Upper lobe of left lung (tissue), 4 donors: ENCODE results near the gene MEP1A.
"Not testable (repeated sequence)": the region's sequence is repeated elsewhere in the genome, so short reads cannot be mapped to it uniquely, and the experiment has no call there.

Source experiments
- EP300 ChIP-seq, 4 donors: sonication (generic); formaldehyde crosslinking; IDR thresholded peaks; one replicate each; pipeline ENCODE4 v1.5.1; 2017; ENCODE audit warnings: antibody characterized with exemption in 4 of 4, control low read depth in 2 of 4
- POLR2A ChIP-seq, 4 donors: fragments of 450-650 bp; IDR thresholded peaks; one replicate each; pipeline ENCODE4 v1.5.1; 2016 to 2017; ENCODE audit warnings: antibody characterized with exemption in 4 of 4, mild to moderate bottlenecking in 2 of 4
- POLR2AphosphoS5 ChIP-seq, 2 donors: sonication (generic); formaldehyde crosslinking; IDR thresholded peaks; one replicate each; pipeline ENCODE4 v1.5.1; 2017; ENCODE audit warnings: antibody characterized with exemption in 2 of 2
- TF ChIP-seq, protein P1 (sequence below), 6 experiments: fragments of 450-650 bp in 4 of 6; fragments of 200-600 bp in 2 of 6; sonication (generic) in 2 of 6; IDR thresholded peaks; one replicate each; pipeline ENCODE4 v1.5.1; 2016 to 2019; ENCODE audit warnings: antibody characterized with exemption in 6 of 6

DNA sequence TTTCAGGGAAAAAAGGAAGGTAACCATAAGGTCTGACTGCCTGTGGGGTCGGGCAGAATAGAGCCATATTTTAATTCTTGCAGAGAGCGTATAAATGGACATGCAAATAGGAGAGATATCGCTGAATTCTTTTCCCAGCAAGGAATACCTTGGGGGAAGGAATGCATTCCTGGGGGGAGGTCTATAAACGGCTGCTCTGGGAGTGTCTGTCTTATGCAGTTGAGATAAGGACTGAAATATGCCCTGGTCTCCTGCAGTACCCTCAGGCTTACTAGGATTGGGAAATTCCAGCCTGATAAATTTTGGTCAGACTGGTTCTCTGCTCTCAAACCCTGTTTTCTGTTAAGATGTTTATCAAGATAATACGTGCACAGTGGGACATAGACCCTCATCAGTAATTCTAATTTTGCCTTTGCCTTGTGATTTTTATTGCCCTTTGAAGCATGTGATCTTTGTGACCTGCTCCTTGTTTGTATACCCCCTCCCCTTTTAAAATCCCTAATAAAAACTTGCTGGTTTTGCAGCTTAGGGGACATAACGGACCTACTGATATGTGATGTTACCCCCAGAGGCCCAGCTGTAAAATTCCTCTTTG is 49.2 kb downstream of the MEP1A start:
- TF ChIP-seq, protein P1, sequence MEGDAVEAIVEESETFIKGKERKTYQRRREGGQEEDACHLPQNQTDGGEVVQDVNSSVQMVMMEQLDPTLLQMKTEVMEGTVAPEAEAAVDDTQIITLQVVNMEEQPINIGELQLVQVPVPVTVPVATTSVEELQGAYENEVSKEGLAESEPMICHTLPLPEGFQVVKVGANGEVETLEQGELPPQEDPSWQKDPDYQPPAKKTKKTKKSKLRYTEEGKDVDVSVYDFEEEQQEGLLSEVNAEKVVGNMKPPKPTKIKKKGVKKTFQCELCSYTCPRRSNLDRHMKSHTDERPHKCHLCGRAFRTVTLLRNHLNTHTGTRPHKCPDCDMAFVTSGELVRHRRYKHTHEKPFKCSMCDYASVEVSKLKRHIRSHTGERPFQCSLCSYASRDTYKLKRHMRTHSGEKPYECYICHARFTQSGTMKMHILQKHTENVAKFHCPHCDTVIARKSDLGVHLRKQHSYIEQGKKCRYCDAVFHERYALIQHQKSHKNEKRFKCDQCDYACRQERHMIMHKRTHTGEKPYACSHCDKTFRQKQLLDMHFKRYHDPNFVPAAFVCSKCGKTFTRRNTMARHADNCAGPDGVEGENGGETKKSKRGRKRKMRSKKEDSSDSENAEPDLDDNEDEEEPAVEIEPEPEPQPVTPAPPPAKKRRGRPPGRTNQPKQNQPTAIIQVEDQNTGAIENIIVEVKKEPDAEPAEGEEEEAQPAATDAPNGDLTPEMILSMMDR (IDR thresholded peaks at IDR 0.05), result not testable (repeated sequence)
- TF ChIP-seq POLR2A, POLR2AphosphoS5, EP300 (IDR thresholded peaks at IDR 0.05): not testable (repeated sequence)
